GM21576 (cell line): ENCODE measurements around the gene ZNF268.

ENCODE experiments used
- ATAC-seq: cut with Tn5 transposase; IDR thresholded peaks from one replicate; pipeline ENCODE4 v1.9.1; 2021; ENCODE audit warnings: mild to moderate bottlenecking, moderate library complexity; ENCODE audit not compliant: unreplicated experiment

The ZNF268 gene

GRCh38 chr12:133181238-133181959 lies at the start of gene ZNF268:
Gene ZNF268 (plus strand): TSS chr12:133181495. CDS start chr12:133181998, 503 bp downstream.
- peak; percentile 88 for ATAC-seq

- no peak for ATAC-seq
These were observed 45.5 kb upstream of the ZNF268 start for GRCh38 chr12:133135747-133136146.

- no peak for ATAC-seq
These were observed 35.3 kb upstream of the ZNF268 start for GRCh38 chr12:133145981-133146380.

- ATAC-seq, result no peak
These were observed 25.1 kb upstream of the ZNF268 start for GRCh38 chr12:133156125-133156690.

- no peak for ATAC-seq
These were observed 15.5 kb upstream of the ZNF268 start for GRCh38 chr12:133165776-133166175.

- no peak for ATAC-seq
These were observed 8.8 kb upstream of the ZNF268 start for GRCh38 chr12:133172491-133172890.

GRCh38 chr12:133174901-133175300 lies 6.4 kb upstream of the ZNF268 start:
- ATAC-seq, result no peak

- ATAC-seq, result no peak
These were observed 626 bp upstream of the ZNF268 start for GRCh38 chr12:133180669-133181068.

GRCh38 chr12:133190176-133190575 lies 8.9 kb downstream of the ZNF268 start:
- no peak for ATAC-seq

- no peak for ATAC-seq
These were observed 11.6 kb downstream of the ZNF268 start for GRCh38 chr12:133192847-133193246.

GRCh38 chr12:133201888-133202287 lies 20.6 kb downstream of the ZNF268 start:
- no peak for ATAC-seq

- ATAC-seq, result no peak
These were observed 21.4 kb downstream of the ZNF268 start for GRCh38 chr12:133202493-133203343.

- ATAC-seq, result no peak
These were observed 22.3 kb downstream of the ZNF268 start for GRCh38 chr12:133203344-133204263.

- no peak for ATAC-seq
These were observed 22.9 kb downstream of the ZNF268 start for GRCh38 chr12:133204264-133204603.

GRCh38 chr12:133206390-133206789 lies 25.1 kb downstream of the ZNF268 start:
- ATAC-seq, result no peak

GRCh38 chr12:133215724-133216123 lies 34.4 kb downstream of the ZNF268 start:
- ATAC-seq, result no peak

GRCh38 chr12:133217219-133217618 lies 35.9 kb downstream of the ZNF268 start:
- ATAC-seq, result no peak

GRCh38 chr12:133220521-133220920 lies 39.2 kb downstream of the ZNF268 start:
- no peak for ATAC-seq

- no peak for ATAC-seq
These were observed 39.9 kb downstream of the ZNF268 start for GRCh38 chr12:133221241-133221640.

- no peak for ATAC-seq
These were observed 40.9 kb downstream of the ZNF268 start for GRCh38 chr12:133222211-133222610.

- no peak for ATAC-seq
These were observed 44.2 kb downstream of the ZNF268 start for GRCh38 chr12:133225527-133225926.
